HG03066 (cell line): ENCODE results near the gene CCBE1.
"Not testable (repeated sequence)": the region's sequence is repeated elsewhere in the genome, so short reads cannot be mapped to it uniquely, and the experiment has no call there.

Experiments used
- ATAC-seq: cut with Tn5 transposase; IDR thresholded peaks from one replicate; pipeline ENCODE4 v1.9.1; 2021; ENCODE audit warnings: low read depth; ENCODE audit not compliant: unreplicated experiment

CCBE1 gene

DNA sequence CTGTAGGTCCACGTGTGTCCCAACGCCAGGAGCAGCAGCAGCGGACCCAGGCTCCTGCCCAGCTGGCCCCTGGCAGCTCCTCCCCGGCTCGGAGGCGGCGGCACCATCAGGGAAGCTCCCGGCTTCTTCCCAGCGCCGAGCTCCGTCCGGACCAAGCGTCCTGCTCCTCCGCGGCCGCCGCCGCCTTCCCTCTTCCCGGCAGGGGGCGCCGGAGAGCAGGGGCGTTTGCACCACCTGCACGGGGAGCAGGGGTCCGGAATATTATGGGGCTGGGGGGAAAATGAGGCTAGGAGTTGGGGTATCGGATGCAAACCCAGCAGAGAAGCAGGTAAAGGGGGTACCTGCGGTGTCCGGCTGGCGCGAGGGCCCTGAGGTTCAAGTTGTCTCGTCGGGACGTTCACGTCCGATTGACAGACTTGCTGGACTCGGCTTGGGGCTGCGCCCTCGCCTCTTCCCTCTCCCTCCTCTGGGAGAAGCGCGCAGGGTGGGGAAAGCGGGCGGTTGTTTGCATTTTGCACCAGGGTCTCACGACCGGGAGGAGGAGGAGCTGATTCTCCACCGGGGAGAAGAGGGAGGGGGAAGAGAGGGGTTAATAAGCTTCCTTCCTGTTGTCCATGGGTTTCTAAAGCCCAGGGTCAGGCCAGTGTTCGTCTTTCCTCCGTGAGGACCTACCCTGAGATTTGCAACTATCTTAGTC is at the start of gene CCBE1:
Gene CCBE1, minus strand, starts transcription at position 188 of the 697 bp plus-strand sequence.
- ATAC-seq: peak; percentile 47

DNA sequence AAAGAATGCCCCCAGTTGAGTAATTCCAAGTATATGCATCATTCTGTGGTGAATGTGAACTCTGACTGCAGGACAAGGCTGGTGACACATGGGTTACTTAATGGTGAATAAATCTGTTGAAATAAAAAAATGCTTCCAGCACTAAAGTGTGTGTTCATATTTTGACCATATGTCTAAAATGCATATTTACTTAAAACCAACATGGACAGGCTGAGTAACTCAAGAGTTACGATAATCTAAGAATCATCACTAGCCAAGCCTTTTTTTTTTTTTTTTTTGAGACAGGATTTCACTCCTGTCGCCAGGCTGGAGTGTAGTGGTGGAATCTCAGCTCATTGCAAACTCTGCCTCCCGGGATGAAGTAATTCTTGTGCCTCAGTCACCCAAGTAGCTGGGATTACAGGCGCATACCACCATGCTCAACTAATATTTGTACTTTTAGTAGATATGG is 47.1 kb upstream of the CCBE1 start:
- ATAC-seq: no peak

DNA sequence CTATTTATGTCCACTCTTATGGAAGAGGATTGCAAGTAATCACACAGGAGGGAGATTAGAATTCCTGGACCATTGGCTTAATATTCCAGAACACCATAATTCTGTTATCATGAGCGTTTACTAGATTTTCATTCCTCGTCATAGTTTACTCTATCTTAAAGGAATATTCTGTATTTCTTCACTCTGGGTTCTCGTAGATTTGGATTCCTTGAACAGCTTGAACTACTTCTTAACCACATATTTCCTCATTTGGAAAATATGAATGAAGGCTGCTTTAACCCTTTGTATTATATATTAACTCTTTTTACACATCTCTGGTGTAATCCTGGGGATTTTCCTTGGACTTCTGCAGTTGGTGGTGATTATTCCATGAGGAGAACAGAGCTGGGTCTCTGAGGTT is 46.3 kb upstream of the CCBE1 start:
- no peak for ATAC-seq

DNA sequence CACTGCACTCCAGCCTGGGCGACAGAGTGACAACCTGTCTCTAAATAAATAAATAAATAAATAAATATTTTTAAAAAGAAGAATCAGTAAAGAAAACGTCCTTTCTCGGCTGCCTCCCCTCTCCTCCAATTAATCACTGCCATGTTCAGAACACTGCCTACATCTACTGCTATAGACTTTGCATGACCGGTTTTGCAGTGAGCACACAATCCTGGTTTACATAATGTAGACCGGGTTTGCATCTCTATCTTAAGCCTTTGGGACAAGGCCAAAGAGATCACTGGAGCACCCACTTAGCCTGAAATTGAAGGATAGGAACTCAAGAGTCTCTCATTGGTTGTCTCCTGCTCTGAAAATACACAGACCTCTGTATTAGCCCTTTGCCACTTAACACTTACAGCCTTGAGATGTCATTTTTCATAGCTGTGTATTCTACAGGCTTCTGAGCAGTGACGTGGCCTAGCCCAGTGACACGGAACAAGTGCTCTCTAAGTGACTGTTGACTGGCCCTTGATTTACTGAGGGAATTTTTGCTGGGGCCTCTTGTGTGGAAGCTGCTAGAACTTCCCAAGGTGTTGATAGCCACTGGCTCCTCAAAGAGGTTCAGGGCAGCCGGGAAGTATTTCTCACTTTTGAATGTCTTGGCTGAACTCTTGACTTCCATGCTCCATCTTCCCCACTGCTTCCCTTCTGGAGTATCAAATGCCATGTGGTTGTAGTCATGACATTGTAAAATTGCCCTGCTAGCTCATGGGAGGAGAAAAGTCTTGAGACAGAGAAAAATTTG is 45.3 kb upstream of the CCBE1 start:
- no peak for ATAC-seq

DNA sequence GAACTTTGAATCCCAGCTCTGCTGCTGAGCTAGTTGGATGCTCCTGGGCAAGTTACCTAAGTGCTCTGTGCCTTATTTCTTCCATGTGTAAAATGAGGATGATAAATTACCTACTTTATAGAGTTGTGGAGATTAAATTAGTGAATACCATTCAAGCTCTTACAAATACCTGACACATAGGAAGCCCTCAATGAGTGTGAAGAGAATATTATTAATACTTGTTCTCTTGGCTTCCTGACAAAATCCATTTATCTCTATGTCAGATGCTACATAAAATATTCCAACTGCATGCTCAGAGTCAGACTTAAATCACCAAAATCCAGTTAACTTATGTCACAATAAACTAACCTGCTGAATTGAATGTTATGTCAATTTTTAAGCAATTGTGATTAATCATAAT is 42.9 kb upstream of the CCBE1 start:
- no peak for ATAC-seq

DNA sequence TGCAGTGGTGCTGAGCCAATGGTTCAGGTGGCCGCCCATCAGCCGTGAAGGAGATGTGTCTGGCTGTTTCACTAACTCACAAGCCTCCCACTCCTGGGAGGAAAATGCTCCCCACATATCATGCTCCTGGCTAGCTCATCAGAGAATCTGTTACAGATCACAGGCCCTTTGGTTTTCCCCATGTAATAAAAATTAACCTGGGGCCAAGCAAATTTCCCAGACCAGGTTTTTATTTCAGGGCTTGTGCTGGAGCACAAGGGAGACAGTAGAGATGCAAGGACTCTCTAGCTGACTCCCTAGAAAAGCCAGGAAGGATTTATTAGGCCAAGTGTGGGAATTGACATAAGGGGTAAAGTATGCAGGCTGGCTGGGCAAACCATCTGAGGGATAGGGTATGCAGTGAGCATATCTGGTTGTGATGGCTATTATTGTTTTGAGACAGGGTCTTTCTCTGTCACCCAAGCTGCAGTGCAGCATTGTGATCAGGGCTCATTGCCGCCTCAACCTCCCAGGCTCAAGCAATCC is 40.6 kb upstream of the CCBE1 start:
- no peak for ATAC-seq

DNA sequence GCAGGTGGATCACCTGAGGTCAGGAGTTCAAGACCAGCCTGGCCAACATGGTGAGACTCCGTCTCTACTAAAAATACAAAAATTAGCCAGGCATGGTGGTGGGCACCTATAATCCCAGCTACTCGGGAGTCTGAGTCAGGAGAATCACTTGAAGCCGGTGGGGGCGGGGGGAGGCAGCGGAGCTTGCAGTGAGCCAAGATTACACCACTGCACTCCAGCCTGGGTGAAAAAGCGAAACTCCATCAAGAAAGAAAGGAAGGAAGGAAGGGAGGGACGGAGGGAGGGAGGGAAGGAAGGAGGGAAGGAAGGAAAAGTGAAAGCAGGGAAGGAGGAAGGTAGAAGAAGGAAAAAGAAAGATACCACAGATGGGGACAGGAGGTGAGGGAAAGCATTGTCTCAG is 40.1 kb upstream of the CCBE1 start:
- not testable (repeated sequence) for ATAC-seq

DNA sequence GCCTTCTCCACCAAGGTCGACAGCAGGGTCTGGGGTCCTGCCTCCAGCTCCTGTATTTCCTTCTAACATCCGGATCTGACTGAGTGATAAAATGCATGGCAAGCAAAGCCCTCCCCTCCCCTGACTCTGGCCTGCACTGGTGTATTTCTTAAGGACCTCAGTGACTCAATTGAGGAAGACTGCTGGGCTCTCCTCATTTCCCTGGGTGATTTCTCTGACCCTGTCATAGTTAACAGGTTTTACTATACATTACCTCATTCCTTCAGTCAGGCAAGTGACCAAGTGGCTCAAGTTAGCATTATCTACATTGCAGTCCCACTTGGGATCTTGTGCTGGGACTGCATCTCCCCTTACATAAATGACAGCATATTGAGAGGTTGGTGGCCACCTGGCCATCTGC is 38.8 kb upstream of the CCBE1 start:
- no peak for ATAC-seq

DNA sequence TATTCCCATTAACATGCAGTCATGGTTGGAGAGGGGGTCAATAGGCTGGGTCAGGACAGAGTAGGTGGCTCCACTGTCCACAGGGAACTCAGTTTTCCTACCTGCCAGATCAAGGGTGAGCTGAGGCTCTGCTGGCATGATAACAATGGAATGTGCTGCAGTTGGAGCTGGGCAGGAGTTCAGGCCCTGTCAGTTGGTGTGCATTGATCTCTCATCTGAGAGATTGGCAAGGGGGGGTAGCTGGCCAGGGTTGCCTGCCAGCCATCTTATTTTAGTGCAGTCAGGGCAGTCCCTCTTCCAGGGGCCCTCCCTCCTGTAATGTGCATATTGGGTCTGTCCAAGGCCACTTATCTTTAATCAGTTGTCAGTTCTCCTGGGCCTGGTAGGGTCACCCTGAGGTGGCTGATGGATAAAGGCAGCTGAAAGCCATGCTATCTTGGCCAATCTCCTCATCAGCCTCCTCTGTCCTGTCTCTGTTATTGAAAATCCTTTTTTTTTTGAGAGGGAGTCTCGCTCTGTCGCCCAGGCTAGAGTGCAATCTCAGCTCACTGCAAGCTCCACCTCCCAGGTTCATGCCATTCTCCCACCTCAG is 38.1 kb upstream of the CCBE1 start:
- ATAC-seq: no peak

DNA sequence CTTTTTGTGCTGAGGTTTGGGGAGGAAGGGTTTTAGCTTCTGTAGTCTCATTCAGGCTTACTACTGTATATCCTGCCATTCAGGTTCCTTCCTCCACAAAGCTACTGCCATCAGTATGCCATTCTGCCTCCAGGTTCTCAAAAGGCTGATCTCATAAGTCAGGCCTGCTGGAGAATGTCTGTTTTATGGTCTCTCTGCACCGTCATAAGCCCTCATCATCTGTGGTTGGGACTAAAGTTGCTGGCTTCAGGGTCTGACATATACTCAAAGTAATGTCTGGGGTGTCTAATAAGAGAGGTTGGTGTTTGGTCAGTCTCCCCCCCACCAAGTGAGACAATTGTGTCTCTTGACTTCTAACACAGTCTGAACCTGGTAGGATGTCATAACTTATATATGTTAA is 36.2 kb upstream of the CCBE1 start:
- ATAC-seq: no peak

DNA sequence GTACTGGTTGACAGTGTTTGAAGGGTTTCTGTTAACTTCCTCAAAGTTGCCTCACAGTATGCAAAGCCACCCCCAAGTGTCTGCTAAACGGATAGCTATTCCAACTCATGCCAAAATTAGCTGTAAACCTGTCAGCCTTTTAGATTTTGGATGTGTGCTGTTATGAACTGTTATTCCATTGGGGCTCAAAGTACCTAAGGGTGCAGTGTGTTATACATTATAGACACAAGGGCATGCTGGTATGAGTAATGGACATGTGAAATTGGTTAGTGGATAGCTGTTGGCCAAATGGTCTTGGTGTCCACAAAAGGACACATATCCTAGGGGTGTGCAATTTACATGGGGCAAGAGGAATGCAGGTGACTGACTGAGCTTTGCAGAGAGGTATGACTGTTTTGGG is 33.7 kb upstream of the CCBE1 start:
- ATAC-seq: no peak

DNA sequence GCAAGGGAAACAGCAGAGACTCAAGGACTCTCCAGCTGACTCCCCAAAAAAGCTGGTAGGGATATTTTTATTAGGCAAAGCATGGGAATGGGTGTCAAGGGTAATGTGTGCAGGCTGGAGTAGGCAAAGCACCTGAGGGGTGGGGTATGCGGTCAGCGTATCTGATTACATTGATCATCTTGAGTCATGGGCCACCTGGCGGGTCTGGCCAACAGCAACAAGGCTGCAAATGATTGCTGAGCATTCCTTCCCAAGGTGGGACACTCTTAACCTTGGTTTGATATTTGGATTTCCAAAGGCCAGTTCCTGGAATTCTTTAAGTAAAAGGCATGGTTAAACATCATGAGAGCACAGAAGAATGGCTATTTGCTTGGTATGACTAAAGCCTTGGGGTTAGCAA is 32.6 kb upstream of the CCBE1 start:
- no peak for ATAC-seq

DNA sequence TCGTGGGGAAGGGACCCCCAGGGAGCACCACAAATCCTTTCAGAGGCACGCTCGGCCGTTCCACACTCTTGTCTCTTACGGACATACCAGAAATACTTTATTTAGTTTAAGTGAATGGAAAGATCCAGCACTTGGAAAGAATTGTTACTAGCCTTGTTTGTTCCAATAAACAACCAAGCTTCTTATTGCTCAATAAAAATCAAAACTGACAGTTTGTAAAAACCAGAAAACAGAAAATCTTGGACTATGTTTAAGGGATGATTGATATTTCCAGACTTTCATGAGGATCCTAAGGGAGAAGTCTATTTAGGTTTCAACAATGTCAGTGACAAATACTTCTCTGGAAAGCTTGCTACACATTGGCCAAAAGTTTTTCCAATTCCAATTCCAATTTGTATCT is 31.6 kb upstream of the CCBE1 start:
- ATAC-seq: no peak

DNA sequence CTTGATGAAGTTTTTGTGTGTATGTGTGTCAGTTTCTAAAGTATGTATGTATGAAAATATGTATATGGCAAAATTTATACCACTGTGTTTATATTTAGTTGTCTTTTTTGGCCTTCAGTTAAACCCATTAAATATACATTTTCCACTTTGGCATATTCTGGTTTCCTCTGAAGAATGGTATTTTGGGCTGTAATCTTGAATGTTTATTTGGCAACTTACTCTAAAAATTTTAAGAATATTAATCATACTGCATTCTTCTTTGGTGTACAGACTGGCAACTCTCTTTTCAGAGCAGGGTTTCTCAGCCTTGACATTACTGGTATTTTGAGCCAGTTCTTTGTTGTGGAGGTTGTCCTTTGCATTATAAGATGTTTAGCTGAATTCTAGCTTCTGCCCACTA is 27.9 kb upstream of the CCBE1 start:
- ATAC-seq: no peak

DNA sequence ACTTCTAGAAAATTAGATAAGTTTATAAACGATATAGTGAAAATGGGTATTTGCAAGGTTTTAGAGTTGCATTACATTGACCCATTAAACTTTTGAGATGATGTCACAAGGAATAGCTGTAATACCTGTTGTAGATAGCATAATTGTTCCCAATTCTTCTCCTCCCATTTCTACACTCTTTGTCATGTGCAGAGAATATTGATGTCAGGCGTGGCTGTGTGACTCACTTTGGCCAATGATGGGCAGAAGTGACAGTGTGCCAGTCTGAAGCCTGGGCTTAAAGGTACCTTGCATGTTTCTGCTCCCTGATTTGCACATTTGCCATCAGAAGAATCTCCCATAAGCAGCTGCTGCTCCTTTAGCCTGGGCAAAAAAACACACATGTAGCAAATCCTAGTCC is 26.9 kb upstream of the CCBE1 start:
- no peak for ATAC-seq

DNA sequence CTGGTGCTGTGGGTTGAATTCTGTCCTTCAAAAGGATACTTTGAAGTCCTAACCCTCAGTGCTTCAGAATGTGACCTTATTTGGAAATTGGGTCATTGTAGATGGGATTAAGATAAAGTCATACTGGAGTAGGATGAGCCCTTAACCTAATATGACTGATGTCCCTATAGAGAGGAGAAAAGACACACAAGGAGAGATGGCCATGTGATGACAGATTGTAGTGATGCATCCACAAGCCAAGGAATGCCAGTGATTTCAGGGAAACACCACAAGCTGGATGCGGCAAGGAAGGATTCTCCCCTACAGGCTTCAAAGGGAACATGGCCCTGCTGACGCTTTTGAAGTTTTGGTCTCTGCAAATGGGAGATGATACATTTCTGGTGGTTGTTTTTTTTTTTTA is 24.7 kb upstream of the CCBE1 start:
- no peak for ATAC-seq

DNA sequence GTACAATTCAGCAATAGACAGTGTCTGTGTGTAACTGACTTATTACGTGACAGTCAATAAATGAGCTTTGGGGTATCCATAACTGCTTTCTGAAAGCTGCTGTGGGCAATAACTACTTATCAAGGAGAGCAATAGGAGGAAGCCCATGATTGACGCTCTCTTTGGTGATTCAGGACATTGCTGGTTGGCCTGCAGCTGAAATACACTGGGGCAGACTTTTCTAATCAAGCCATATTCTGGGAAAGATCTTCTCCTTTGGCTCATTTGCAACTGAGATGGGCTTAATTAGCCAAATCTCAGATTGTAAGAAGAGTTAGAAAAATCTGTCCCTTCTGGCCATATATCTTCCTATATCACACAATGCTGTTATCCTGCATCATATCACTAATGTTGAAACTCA is 24.0 kb upstream of the CCBE1 start:
- ATAC-seq: no peak

DNA sequence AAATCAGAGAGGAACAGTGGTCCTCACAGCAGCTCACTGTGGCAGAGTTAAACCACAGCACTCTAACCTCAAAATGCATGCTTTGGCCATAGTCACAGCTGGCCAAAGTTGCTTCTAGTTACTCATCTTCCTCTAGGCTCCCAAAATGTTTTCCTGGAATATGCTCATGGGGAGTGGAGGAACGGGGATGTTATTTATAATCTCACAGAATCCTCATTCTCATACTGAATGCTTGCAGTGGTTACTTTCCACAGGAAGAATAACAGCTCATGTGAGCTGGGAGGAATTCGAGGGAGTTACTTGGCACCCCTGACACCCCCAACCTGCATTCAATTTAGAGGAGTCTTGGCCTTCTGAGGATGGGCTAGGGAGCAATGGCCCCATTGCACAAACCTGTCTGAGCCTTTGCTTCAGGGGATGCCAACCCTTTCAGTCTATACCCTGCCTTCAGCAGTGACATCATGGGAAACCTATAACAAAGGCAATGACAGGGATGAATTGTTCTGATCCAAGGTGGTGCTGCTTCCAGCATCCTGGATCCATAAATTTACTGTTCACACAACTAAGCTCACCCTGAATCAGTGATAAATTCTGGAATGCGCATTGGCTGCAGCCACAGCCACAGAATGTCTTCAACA is 22.4 kb upstream of the CCBE1 start:
- ATAC-seq: no peak

DNA sequence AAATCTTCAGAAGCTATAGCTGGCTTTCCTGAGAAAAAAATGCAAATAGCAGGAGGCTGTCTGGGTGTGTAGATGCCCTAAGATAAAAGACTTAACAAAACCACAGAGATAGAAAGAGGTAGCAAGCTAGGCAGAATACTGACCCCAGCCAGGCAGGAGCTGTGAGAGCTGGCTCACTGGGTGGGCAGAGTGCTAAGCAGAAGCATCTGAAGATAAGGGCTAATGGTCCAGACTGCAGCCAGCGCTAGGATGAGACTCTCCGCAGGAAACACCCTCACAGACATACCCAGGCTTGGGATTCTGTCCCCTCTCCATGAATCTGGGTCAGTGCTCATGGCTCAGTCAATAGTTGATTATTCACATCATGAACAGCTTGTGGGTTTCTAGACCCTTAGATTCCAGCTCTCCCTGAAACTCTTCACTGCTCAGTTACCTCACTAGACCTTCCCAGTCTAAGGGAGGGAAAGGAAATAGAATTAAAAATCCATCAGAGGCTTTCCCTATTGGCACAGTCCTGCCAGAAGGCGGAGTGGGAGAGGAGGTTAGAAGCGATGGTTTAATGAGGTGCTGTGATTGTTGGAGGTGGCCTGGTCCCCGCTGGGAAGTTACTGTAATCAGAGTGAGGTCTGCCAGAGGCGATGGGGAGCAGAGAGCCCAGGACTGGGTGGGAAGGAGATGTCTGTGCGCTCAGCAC is 21.4 kb upstream of the CCBE1 start:
- no peak for ATAC-seq

DNA sequence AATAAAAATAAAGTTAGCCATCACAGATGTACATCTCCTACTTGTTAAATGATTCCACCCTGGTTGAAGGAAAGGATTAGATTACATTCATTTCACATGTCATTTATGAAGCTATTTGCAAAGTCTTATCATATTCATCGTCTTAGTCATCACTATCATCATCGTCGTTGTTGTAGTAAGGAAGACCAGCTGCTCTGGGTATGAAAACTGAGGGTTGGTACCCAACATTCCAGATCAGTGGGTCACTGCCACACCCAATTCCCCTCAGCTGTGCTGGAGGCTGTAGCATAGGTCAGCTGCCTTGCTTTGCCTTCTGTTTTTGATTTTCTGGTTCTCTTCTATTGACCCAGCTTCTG is 20.9 kb upstream of the CCBE1 start:
- ATAC-seq: no peak

DNA sequence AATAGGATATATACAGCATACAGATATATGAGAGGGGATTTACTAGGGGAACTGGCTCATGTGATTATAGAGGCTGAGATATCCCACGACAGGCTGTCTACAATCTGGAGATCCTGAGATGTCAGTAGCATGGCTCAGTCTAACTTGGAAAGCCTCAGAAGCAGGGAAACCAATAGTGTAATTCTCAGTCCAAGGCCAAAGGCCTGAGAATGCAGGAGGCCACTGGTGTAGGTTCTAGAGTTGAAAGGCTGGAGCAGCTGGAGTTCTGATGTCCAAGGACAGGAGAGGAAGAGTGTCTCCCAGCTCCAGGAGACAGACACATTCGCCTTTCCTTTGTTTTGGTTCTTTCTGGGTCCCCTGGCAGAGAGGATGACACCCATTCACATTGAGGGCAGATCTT is 20.1 kb upstream of the CCBE1 start:
- ATAC-seq: no peak
